ENCODE measurements around the gene CTNNA2.

GRCh38 chr2:79982445-79982844 is 469.6 kb downstream of the CTNNA2 start:
- TF ChIP-seq, protein P1, sequence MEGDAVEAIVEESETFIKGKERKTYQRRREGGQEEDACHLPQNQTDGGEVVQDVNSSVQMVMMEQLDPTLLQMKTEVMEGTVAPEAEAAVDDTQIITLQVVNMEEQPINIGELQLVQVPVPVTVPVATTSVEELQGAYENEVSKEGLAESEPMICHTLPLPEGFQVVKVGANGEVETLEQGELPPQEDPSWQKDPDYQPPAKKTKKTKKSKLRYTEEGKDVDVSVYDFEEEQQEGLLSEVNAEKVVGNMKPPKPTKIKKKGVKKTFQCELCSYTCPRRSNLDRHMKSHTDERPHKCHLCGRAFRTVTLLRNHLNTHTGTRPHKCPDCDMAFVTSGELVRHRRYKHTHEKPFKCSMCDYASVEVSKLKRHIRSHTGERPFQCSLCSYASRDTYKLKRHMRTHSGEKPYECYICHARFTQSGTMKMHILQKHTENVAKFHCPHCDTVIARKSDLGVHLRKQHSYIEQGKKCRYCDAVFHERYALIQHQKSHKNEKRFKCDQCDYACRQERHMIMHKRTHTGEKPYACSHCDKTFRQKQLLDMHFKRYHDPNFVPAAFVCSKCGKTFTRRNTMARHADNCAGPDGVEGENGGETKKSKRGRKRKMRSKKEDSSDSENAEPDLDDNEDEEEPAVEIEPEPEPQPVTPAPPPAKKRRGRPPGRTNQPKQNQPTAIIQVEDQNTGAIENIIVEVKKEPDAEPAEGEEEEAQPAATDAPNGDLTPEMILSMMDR (IDR thresholded peaks at IDR 0.05): peak; percentile 84
- TF ChIP-seq ZFX (IDR thresholded peaks at IDR 0.05; ENCODE audit: borderline replicate concordance): no peak

All from 22Rv1 (cell line).